DOHH2 (cell line): ENCODE data around the gene CISD1.

Experiments
- H3F3A ChIP-seq: fragments of 200-600 bp; sonication (generic), shearing (Covaris generic); 2 replicates; pipeline ENCODE4 v1.6.0; 2016; ENCODE audit warnings: antibody characterized with exemption, mild to moderate bottlenecking; ENCODE audit not compliant: control insufficient read depth, insufficient read depth
- H3K27ac ChIP-seq: fragments of 200-600 bp; sonication (generic); 2 replicates; pipeline ENCODE4 v1.5.1; 2014; ENCODE audit warnings: low read depth, mild to moderate bottlenecking, low read length, moderate library complexity
- H3K27me3 ChIP-seq: fragments of 200-600 bp; sonication (generic); 2 replicates; pipeline ENCODE4 v1.6.1; 2014; ENCODE audit warnings: mild to moderate bottlenecking, low read length, mixed read lengths; ENCODE audit not compliant: control insufficient read depth
- H3K36me3 ChIP-seq: fragments of 200-600 bp; sonication (generic); 2 replicates; pipeline ENCODE4 v1.6.1; 2014; ENCODE audit warnings: mild to moderate bottlenecking, low read length, moderate library complexity, mixed read lengths; ENCODE audit not compliant: control insufficient read depth
- H3K4me1 ChIP-seq: fragments of 200-600 bp; sonication (generic); 2 replicates; pipeline ENCODE4 v1.6.1; 2014; ENCODE audit warnings: mild to moderate bottlenecking, low read length, mixed read lengths; ENCODE audit not compliant: control insufficient read depth
- H3K4me2 ChIP-seq: fragments of 200-600 bp; sonication (generic); 2 replicates; pipeline ENCODE4 v1.6.0; 2014; ENCODE audit warnings: mild to moderate bottlenecking, low read length, moderate library complexity
- H3K4me3 ChIP-seq: fragments of 200-600 bp; sonication (generic); 2 replicates; pipeline ENCODE4 v1.5.1; 2014; ENCODE audit warnings: mild to moderate bottlenecking, low read length, mixed read lengths
- H3K79me2 ChIP-seq: fragments of 200-600 bp; sonication (generic); 2 replicates; pipeline ENCODE4 v1.6.1; 2014; ENCODE audit warnings: mild to moderate bottlenecking, low read length, mixed read lengths; ENCODE audit not compliant: control insufficient read depth
- H3K9me2 ChIP-seq: fragments of 200-600 bp; sonication (generic); replicated peaks from 2 replicates; pipeline ENCODE4 v1.6.1; 2014; ENCODE audit warnings: mild to moderate bottlenecking, low read length, mixed read lengths; ENCODE audit not compliant: control insufficient read depth
- H3K9me3 ChIP-seq: fragments of 200-600 bp; sonication (generic); 2 replicates; pipeline ENCODE4 v1.6.1; 2014; ENCODE audit warnings: antibody characterized with exemption, low read length, mixed read lengths; ENCODE audit not compliant: control insufficient read depth, insufficient read depth
- H4K20me1 ChIP-seq: fragments of 200-600 bp; sonication (generic); 2 replicates; pipeline ENCODE4 v1.6.0; 2014; ENCODE audit warnings: low read depth, mild to moderate bottlenecking, antibody characterized with exemption, low read length, moderate library complexity; ENCODE audit not compliant: control insufficient read depth, insufficient read depth
- EZH2phosphoT487 ChIP-seq: fragments of 200-600 bp; sonication (generic); IDR thresholded peaks from 2 replicates; pipeline ENCODE4 v1.6.1; 2017; ENCODE audit warnings: borderline replicate concordance, mild to moderate bottlenecking, antibody characterized with exemption, low read length, moderate library complexity, mixed read lengths
- TF ChIP-seq, protein P1 (sequence below): fragments of 200-600 bp; sonication (generic); IDR thresholded peaks from one replicate; pipeline ENCODE4 v1.5.1; 2014; ENCODE audit warnings: antibody characterized with exemption, mild to moderate bottlenecking, low read depth, low read length; ENCODE audit not compliant: poor library complexity, severe bottlenecking

Gene CISD1

DNA sequence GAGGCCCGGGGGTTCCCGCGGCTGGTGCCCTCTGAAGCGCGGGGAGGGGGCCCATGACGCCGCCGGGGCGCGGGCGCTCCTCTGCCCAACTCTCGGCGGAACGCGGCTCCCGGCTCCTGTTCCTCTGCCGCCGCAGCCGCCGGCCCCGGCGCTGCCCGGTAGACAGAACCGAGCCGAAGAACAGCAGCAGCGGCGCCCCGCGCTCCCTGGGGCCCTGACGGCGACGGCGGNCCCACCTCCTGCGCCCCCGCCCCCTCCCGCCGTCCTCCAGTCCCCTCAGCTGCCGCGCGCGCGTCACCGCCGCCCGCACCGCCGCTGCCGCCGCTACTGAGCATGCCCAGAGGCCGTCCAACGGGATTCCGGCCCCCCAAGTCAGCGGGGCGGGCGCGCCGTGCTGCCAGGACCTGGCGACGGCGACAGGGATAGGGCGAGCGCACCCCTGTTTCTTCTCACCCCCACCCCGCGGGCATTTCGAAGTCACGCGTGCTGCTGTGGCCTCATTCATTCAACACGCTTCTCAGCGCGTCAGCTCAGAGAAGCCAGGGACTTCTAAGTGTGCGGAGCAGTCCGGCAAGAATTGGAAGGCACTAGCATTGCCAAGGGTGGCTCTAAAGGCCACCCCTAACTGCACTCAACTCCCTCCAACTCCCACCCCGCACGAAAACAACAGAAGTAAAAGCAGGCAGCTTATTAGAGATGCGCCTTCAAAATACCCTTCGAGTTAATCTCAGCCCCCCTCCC lies 1.1 kb upstream of the CISD1 start, which contains the start of gene IPMK:
Gene IPMK, minus strand, starts transcription at position 182 of the 741 bp plus-strand sequence. CDS start 283 bp downstream, outside the sequence.
- Histone ChIP-seq H3F3A (peaks cover 13% of the 10 kb centered on the region), H3K27ac (peak within 1 kb of the TSS; percentile 68), H3K4me1 (peaks cover 28% of the 10 kb centered on the region), H3K9me3 (no peaks in the 10 kb centered on the region), H3K9me2 (no peaks in the 10 kb centered on the region), H3K27me3 (no peaks in the 10 kb centered on the region), H3K79me2 (peaks cover 83% of the 10 kb centered on the region), H4K20me1 (peaks cover 13% of the 10 kb centered on the region), H3K4me3 (peak within 1 kb of the TSS; percentile 77), H3K4me2 (peak within 1 kb of the TSS; percentile 81), H3K36me3 (peaks cover 21% of the 10 kb centered on the region; the same call in 1 of the 2 replicates)
- TF ChIP-seq, protein P1, sequence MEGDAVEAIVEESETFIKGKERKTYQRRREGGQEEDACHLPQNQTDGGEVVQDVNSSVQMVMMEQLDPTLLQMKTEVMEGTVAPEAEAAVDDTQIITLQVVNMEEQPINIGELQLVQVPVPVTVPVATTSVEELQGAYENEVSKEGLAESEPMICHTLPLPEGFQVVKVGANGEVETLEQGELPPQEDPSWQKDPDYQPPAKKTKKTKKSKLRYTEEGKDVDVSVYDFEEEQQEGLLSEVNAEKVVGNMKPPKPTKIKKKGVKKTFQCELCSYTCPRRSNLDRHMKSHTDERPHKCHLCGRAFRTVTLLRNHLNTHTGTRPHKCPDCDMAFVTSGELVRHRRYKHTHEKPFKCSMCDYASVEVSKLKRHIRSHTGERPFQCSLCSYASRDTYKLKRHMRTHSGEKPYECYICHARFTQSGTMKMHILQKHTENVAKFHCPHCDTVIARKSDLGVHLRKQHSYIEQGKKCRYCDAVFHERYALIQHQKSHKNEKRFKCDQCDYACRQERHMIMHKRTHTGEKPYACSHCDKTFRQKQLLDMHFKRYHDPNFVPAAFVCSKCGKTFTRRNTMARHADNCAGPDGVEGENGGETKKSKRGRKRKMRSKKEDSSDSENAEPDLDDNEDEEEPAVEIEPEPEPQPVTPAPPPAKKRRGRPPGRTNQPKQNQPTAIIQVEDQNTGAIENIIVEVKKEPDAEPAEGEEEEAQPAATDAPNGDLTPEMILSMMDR, result no peak
- no peak for TF ChIP-seq EZH2phosphoT487

DNA sequence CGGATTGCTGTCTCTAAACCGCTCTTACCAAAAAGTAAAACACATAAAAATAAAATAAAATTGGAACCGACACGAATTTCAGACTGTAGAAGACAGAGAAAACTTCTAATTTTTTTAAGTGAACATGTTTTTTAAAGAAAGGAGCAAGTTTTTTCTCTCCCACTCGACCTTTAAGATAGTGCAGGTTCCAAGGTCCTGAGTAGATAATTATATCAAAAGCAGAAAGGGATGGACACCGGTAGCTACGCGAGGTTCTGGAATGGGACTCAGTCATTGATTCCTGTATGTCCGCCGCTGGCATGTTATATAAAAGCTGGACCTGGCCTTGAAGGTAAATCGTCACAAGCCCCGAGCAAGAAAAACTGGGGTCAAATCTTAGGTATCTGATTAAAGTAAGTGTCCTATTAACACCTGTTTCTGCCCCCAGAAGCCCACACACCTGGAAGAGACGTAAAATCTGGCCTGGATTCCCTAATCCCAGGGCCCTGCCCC lies 462 bp upstream of the CISD1 start:
- Histone ChIP-seq H3K79me2 (peaks cover 83% of the 10 kb centered on the region), H3K36me3 (peaks cover 22% of the 10 kb centered on the region; the same call in 1 of the 2 replicates), H3K9me2 (no peaks in the 10 kb centered on the region), H3K4me1 (peaks cover 28% of the 10 kb centered on the region), H3K4me2 (peak overlapping the region; percentile 81), H3K27me3 (no peaks in the 10 kb centered on the region), H3K27ac (peak overlapping the region; percentile 68), H4K20me1 (peaks cover 13% of the 10 kb centered on the region), H3K9me3 (no peaks in the 10 kb centered on the region), H3F3A (peaks cover 13% of the 10 kb centered on the region), H3K4me3 (peak overlapping the region; percentile 77)
- no peak for TF ChIP-seq EZH2phosphoT487
- TF ChIP-seq, protein P1, result no peak

DNA sequence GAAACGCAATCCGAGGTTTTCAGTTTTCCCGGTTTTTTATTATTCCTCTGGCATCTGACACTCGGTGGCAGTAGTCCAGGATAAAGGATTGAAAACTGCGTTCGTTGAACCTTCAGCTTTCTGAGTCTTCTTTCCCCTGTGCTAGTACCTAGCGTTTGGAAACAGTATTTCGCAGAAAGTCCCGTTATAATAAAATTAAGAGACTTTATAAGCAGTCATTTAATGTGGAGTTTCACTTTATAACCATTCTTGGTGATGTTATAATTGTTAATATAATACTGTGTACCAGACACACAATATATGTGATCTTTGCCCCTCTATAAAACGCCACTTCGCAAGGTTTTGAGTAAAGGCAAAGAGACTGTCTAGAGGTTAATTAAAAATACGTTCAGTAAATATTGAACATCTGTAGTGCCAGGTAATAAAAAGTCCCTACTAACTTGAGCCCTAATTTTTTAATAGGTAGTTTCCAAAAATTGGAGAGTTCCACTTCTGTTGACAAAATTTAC lies 874 bp downstream of the CISD1 start:
- H3K4me1 ChIP-seq, result peaks cover 17% of the 10 kb centered on the region
- peak overlapping the region; percentile 85 for H3K4me3 ChIP-seq
- no peaks in the 10 kb centered on the region for H3K9me2 ChIP-seq
- no peaks in the 10 kb centered on the region for H3K9me3 ChIP-seq
- H4K20me1 ChIP-seq, result peaks cover 13% of the 10 kb centered on the region
- H3K79me2 ChIP-seq, result peaks cover 83% of the 10 kb centered on the region
- H3F3A ChIP-seq, result peaks cover 13% of the 10 kb centered on the region
- H3K27ac ChIP-seq, result peak overlapping the region; percentile 68
- peaks cover 22% of the 10 kb centered on the region; the same call in 1 of the 2 replicates for H3K36me3 ChIP-seq
- TF ChIP-seq, protein P1, result no peak
- no peak for TF ChIP-seq EZH2phosphoT487
- H3K27me3 ChIP-seq, result no peaks in the 10 kb centered on the region
- peak overlapping the region; percentile 80 for H3K4me2 ChIP-seq
